ENCODE data around the gene HMCN2. TPM values are rescaled to one million over a fixed set of nuclear protein-coding genes. Genes with fewer than 3 reads are reported as not detected.

HMCN2 gene
- total RNA-seq, 1 experiment from 2014 or later = not detected

DNA sequence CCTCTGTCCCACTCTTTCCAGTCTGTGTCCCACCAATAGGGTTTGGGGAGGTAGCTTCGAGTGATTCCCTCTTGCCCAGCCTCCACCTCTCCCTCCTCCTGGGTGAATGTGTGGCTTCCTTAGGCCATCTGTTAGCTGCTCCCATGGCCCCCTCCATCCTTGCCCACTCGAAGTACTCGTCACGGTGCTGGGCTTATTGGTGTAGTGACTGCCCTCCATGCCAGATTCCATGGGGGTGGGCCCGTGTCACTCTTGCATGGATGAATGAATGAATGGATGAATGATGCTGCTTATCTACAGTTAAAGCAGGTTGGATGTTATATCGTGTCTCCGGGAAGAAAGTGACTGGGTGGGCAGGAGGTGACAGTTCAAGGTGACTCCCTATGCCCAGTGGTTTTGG lies 19.1 kb downstream of the HMCN2 start:
- no peaks in the 10 kb centered on the region for H3K36me3 Mint-ChIP-seq (ENCODE audit: insufficient read depth, unreplicated experiment)
- no peaks in the 10 kb centered on the region for H3K9me3 Mint-ChIP-seq (ENCODE audit: unreplicated experiment)
- H3K4me1 Mint-ChIP-seq (ENCODE audit: insufficient read depth, unreplicated experiment) = peaks cover 7% of the 10 kb centered on the region
- CTCF ChIA-PET = interaction anchor here (0.5 kb wide), 1 partner anchor 71 kb away, joined by 3 read pairs; no protein-coding TSS in a partner anchor
- TF ChIP-seq, protein P1, sequence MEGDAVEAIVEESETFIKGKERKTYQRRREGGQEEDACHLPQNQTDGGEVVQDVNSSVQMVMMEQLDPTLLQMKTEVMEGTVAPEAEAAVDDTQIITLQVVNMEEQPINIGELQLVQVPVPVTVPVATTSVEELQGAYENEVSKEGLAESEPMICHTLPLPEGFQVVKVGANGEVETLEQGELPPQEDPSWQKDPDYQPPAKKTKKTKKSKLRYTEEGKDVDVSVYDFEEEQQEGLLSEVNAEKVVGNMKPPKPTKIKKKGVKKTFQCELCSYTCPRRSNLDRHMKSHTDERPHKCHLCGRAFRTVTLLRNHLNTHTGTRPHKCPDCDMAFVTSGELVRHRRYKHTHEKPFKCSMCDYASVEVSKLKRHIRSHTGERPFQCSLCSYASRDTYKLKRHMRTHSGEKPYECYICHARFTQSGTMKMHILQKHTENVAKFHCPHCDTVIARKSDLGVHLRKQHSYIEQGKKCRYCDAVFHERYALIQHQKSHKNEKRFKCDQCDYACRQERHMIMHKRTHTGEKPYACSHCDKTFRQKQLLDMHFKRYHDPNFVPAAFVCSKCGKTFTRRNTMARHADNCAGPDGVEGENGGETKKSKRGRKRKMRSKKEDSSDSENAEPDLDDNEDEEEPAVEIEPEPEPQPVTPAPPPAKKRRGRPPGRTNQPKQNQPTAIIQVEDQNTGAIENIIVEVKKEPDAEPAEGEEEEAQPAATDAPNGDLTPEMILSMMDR (IDR thresholded peaks at IDR 0.05; ENCODE audit: unreplicated experiment) = no peak
- POLR2A ChIA-PET = no interaction called here
- H3K27me3 Mint-ChIP-seq (ENCODE audit: insufficient read depth, unreplicated experiment) = peaks cover 83% of the 10 kb centered on the region
- H3K27ac Mint-ChIP-seq (ENCODE audit: low read depth, unreplicated experiment) = no peak overlapping the region
- no peak overlapping the region for H3K4me3 Mint-ChIP-seq (ENCODE audit: unreplicated experiment)
- no TSS peak for BruUV-seq (replicated peaks)
- DNase-seq (ENCODE audit: unreplicated experiment) = no peak
- intact Hi-C loops (cut with micrococcal nuclease) = no loop called here

DNA sequence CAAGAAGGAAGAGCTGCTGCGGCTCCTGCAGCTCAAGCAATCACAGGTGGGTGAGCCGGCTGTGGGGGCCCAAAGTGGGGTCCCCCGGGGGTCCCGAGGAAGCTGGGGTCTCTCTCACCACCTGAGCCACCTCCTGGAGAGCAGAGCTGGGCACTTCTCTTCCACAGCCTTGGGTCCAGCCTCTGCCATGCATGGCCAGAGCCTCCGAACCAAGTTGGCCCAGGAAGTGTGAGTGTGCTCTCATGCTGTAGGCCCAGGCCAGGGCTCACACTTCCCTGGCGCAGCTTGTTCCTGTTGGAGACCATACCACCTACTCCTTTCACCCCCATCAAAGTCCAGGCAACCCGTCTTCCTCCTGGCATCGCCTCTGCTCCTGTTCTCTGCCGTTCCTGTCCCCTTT lies 19.7 kb downstream of the HMCN2 start:
- Mint-ChIP-seq H3K36me3 (ENCODE audit: insufficient read depth, unreplicated experiment) (no peaks in the 10 kb centered on the region), H3K4me3 (ENCODE audit: unreplicated experiment) (no peak overlapping the region), H3K27me3 (ENCODE audit: insufficient read depth, unreplicated experiment) (peaks cover 87% of the 10 kb centered on the region), H3K4me1 (ENCODE audit: insufficient read depth, unreplicated experiment) (peaks cover 7% of the 10 kb centered on the region), H3K9me3 (ENCODE audit: unreplicated experiment) (no peaks in the 10 kb centered on the region), H3K27ac (ENCODE audit: low read depth, unreplicated experiment) (no peak overlapping the region)
- no peak for DNase-seq (ENCODE audit: unreplicated experiment)
- TF ChIP-seq, protein P1 (IDR thresholded peaks at IDR 0.05; ENCODE audit: unreplicated experiment) = no peak
- POLR2A ChIA-PET = no interaction called here
- CTCF ChIA-PET = no interaction called here
- intact Hi-C loops (cut with micrococcal nuclease) = no loop called here
- BruUV-seq (replicated peaks) = no TSS peak

DNA sequence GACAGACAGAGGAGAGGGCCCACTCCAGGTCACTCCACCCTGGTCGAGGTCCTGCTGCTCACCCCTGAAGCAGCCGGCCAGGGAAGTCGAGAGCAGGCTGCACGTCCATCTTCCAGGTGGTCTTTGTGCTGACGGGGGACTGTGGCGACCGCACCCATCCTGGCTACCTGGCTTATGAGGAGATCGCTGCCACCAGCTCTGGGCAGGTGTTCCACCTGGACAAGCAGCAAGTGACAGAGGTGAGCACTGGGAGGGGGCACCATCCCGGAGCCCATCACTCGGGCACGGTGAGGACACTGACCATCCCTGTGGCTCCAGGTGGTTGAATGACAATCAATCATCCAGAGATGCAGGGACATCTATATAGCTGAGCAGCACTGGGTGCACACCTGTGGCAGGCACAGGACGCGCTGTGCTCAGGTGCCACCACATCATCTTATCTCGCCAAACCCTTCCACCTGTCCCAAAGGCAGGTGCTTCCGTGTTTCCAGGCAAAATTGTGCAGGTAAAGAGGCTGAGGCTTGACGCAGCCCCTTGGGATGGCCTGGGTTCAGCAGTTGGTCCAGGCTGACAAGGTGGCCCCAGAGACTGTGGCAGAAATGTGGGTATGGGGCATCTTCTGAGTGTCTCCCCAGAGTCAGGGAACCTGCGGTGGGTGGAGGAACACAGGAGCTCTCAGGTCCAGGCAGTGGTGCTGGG lies 20.7 kb downstream of the HMCN2 start:
- Mint-ChIP-seq H3K9me3 (ENCODE audit: unreplicated experiment) (no peaks in the 10 kb centered on the region), H3K4me1 (ENCODE audit: insufficient read depth, unreplicated experiment) (peaks cover 7% of the 10 kb centered on the region), H3K27me3 (ENCODE audit: insufficient read depth, unreplicated experiment) (peaks cover 91% of the 10 kb centered on the region), H3K36me3 (ENCODE audit: insufficient read depth, unreplicated experiment) (no peaks in the 10 kb centered on the region), H3K4me3 (ENCODE audit: unreplicated experiment) (no peak overlapping the region), H3K27ac (ENCODE audit: low read depth, unreplicated experiment) (no peak overlapping the region)
- DNase-seq (ENCODE audit: unreplicated experiment) = no peak
- intact Hi-C loops (cut with micrococcal nuclease) = no loop called here
- no TSS peak for BruUV-seq (replicated peaks)
- CTCF ChIA-PET = no interaction called here
- POLR2A ChIA-PET = no interaction called here
- TF ChIP-seq, protein P1 (IDR thresholded peaks at IDR 0.05; ENCODE audit: unreplicated experiment) = no peak

DNA sequence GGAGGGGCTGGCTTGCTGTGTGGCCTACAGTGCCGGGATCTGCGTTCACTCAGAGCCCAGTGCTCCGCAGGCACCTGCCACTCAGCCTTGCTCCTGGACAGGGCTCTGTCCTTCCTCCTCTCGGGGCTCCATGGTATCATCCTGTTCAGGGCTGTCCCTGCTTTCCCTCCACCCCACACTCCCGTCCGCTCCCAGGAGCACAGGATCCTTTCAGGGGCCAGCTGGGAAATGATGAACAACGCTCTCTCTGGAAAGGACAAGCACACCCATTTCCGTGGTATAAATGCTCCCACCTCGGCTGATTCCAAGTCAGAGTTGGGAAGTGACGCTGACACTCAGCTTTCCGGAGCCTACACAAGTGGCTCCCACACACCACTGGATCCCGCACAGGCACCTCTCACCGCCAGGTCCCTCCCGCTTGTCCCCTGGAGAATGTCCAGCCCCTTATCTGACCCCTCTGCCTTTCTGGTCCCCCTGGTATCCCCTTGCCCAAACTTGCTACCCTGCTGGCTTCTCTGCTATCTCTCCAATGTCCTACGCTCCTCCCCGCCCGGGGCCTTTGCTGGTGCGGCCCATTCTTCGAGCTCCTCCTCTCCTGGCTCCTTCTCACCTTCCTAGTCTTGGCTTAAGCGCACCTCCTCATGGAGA lies 21.3 kb downstream of the HMCN2 start:
- H3K4me3 Mint-ChIP-seq (ENCODE audit: unreplicated experiment) = no peak overlapping the region
- peaks cover 7% of the 10 kb centered on the region for H3K4me1 Mint-ChIP-seq (ENCODE audit: insufficient read depth, unreplicated experiment)
- no peaks in the 10 kb centered on the region for H3K9me3 Mint-ChIP-seq (ENCODE audit: unreplicated experiment)
- DNase-seq (ENCODE audit: unreplicated experiment) = no peak
- TF ChIP-seq, protein P1 (IDR thresholded peaks at IDR 0.05; ENCODE audit: unreplicated experiment) = no peak
- no peak overlapping the region for H3K27ac Mint-ChIP-seq (ENCODE audit: low read depth, unreplicated experiment)
- ChIA-PET POLR2A (no interaction called here), CTCF (interaction anchor here (0.6 to 1.1 kb wide), 2 partner anchors 41 to 200 kb away, joined by 3 to 4 read pairs; no protein-coding TSS in a partner anchor)
- H3K36me3 Mint-ChIP-seq (ENCODE audit: insufficient read depth, unreplicated experiment) = no peaks in the 10 kb centered on the region
- no TSS peak for BruUV-seq (replicated peaks)
- H3K27me3 Mint-ChIP-seq (ENCODE audit: insufficient read depth, unreplicated experiment) = peaks cover 91% of the 10 kb centered on the region
- intact Hi-C loops (cut with micrococcal nuclease) = no loop called here
